Measurements from ENCODE around the gene DMBT1.

Gene DMBT1

GRCh38 chr10:122656741-122657140 lies 96.2 kb downstream of the DMBT1 start:
- TF ChIP-seq CTBP1 (IDR thresholded peaks at IDR 0.05; ENCODE audit: borderline replicate concordance) (no peak), SUZ12 (IDR thresholded peaks at IDR 0.05) (no peak)
- ChIA-PET CTCF (interaction anchor here (1.5 kb wide), 1 partner anchor 8 kb away, joined by 5 read pairs; no protein-coding TSS in a partner anchor), POLR2A (no interaction called here)
- no peak for DNase-seq (ENCODE audit: extremely low spot score)

DNA sequence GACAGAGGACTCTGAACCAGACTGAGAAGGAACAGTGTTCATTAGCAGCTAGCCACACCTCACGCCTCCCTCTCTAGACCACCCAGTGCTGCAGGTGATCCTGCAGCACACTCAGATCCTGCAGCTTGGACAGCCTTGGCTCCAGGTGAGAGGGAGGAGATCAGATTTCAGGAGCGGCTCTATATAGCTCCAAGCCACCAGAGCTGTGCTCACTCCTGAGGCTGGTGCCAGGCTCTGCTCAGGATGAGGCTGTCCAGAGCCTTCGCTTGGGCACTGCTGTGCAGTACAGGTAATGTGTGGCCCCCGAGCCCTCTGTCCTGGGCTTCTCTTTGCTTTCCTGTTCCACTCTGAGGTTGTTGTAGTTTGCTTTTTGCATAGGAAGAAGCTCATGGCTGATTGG lies 96.7 kb downstream of the DMBT1 start:
- TF ChIP-seq L3MBTL2 (conservative IDR thresholded peaks at IDR 0.05) (no peak), TARDBP (IDR thresholded peaks at IDR 0.05) (no peak), HDGF (IDR thresholded peaks at IDR 0.05; ENCODE audit: borderline replicate concordance) (no peak), ARNT (IDR thresholded peaks at IDR 0.05) (no peak), ZNF384 (IDR thresholded peaks at IDR 0.05) (no peak), CTBP1 (IDR thresholded peaks at IDR 0.05; ENCODE audit: borderline replicate concordance) (no peak), FOXK2 (IDR thresholded peaks at IDR 0.05) (no peak), SP1 (IDR thresholded peaks at IDR 0.05) (no peak), FOXA1 (IDR thresholded peaks at IDR 0.05) (no peak)
- TF ChIP-seq, protein P1, sequence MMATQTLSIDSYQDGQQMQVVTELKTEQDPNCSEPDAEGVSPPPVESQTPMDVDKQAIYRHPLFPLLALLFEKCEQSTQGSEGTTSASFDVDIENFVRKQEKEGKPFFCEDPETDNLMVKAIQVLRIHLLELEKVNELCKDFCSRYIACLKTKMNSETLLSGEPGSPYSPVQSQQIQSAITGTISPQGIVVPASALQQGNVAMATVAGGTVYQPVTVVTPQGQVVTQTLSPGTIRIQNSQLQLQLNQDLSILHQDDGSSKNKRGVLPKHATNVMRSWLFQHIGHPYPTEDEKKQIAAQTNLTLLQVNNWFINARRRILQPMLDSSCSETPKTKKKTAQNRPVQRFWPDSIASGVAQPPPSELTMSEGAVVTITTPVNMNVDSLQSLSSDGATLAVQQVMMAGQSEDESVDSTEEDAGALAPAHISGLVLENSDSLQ (IDR thresholded peaks at IDR 0.05) = no peak
- ChIA-PET CTCF (interaction anchor here (1.5 kb wide), 1 partner anchor 9 kb away, joined by 5 read pairs; no protein-coding TSS in a partner anchor), POLR2A (no interaction called here)
- no peak for DNase-seq (ENCODE audit: extremely low spot score)

DNA sequence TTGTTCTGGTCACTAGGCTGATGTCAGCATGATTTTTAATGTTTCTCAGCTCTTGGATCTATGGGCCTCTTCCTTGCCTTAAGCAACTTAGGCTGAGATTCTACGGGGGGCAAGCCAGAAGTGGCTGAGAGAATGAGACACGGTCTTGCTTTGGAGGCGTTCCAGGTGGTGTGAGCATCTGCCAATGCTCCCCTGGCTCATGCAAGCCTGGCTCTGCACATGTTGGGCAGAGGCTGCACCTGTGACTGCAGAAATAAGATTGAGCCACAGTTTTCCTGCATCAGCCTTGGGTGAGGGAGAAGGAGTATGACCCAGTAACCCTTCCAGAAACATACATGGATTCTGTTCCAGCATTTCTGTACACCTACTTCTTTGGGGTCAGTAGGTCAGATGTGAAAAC lies 97.2 kb downstream of the DMBT1 start:
- ChIA-PET POLR2A (no interaction called here), CTCF (interaction anchor here (1.5 kb wide), 1 partner anchor 9 kb away, joined by 5 read pairs; no protein-coding TSS in a partner anchor)
- DNase-seq (ENCODE audit: extremely low spot score) = no peak
- no peak for TF ChIP-seq FOXA1 (IDR thresholded peaks at IDR 0.05)
- TF ChIP-seq SUZ12 (IDR thresholded peaks at IDR 0.05) = no peak
- no peak for TF ChIP-seq HDGF (IDR thresholded peaks at IDR 0.05; ENCODE audit: borderline replicate concordance)
- no peak for TF ChIP-seq LEF1 (IDR thresholded peaks at IDR 0.05; ENCODE audit: borderline replicate concordance)
- TF ChIP-seq TARDBP (IDR thresholded peaks at IDR 0.05) = no peak
- no peak for TF ChIP-seq L3MBTL2 (conservative IDR thresholded peaks at IDR 0.05)
- no peak for TF ChIP-seq BHLHE40 (IDR thresholded peaks at IDR 0.05; ENCODE audit: borderline replicate concordance)
- no peak for TF ChIP-seq ARNT (IDR thresholded peaks at IDR 0.05)
- TF ChIP-seq CTBP1 (IDR thresholded peaks at IDR 0.05; ENCODE audit: borderline replicate concordance) = no peak
- TF ChIP-seq FOXM1 (IDR thresholded peaks at IDR 0.05; ENCODE audit: borderline replicate concordance) = no peak
- no peak for TF ChIP-seq FOXK2 (IDR thresholded peaks at IDR 0.05)
- no peak for TF ChIP-seq ZNF384 (IDR thresholded peaks at IDR 0.05)
- TF ChIP-seq NFRKB (IDR thresholded peaks at IDR 0.05) = no peak

GRCh38 chr10:122658356-122659049 lies 97.9 kb downstream of the DMBT1 start:
- ChIA-PET POLR2A (no interaction called here), CTCF (interaction anchor here (0.8 to 1.5 kb wide), 2 partner anchors 10 kb away, joined by 4 to 5 read pairs; no protein-coding TSS in a partner anchor)
- no peak for DNase-seq (ENCODE audit: extremely low spot score)
- TF ChIP-seq HDGF (IDR thresholded peaks at IDR 0.05; ENCODE audit: borderline replicate concordance) = no peak
- TF ChIP-seq FOXA1 (IDR thresholded peaks at IDR 0.05) = no peak
- TF ChIP-seq TARDBP (IDR thresholded peaks at IDR 0.05) = no peak
- TF ChIP-seq ARNT (IDR thresholded peaks at IDR 0.05) = no peak
- TF ChIP-seq NFRKB (IDR thresholded peaks at IDR 0.05) = no peak
- TF ChIP-seq ELF4 (IDR thresholded peaks at IDR 0.05) = no peak
- no peak for TF ChIP-seq FOXM1 (IDR thresholded peaks at IDR 0.05; ENCODE audit: borderline replicate concordance)
- no peak for TF ChIP-seq L3MBTL2 (conservative IDR thresholded peaks at IDR 0.05)
- TF ChIP-seq LEF1 (IDR thresholded peaks at IDR 0.05; ENCODE audit: borderline replicate concordance) = no peak
- TF ChIP-seq SUZ12 (IDR thresholded peaks at IDR 0.05) = no peak
- TF ChIP-seq CTBP1 (IDR thresholded peaks at IDR 0.05; ENCODE audit: borderline replicate concordance) = no peak
- TF ChIP-seq BHLHE40 (IDR thresholded peaks at IDR 0.05; ENCODE audit: borderline replicate concordance) = no peak

GRCh38 chr10:122659126-122659525 lies 98.6 kb downstream of the DMBT1 start:
- TF ChIP-seq TARDBP (IDR thresholded peaks at IDR 0.05) = no peak
- TF ChIP-seq ELF4 (IDR thresholded peaks at IDR 0.05) = no peak
- TF ChIP-seq, protein P1 (IDR thresholded peaks at IDR 0.05) = no peak
- TF ChIP-seq FOXK2 (IDR thresholded peaks at IDR 0.05) = no peak
- TF ChIP-seq LEF1 (IDR thresholded peaks at IDR 0.05; ENCODE audit: borderline replicate concordance) = no peak
- TF ChIP-seq SUZ12 (IDR thresholded peaks at IDR 0.05) = no peak
- TF ChIP-seq ZNF384 (IDR thresholded peaks at IDR 0.05) = no peak
- no peak for TF ChIP-seq CTBP1 (IDR thresholded peaks at IDR 0.05; ENCODE audit: borderline replicate concordance)
- no peak for TF ChIP-seq ARNT (IDR thresholded peaks at IDR 0.05)
- TF ChIP-seq L3MBTL2 (conservative IDR thresholded peaks at IDR 0.05) = no peak
- CTCF ChIA-PET = interaction anchor here (0.8 kb wide), 1 partner anchor 10 kb away, joined by 4 read pairs; no protein-coding TSS in a partner anchor
- POLR2A ChIA-PET = no interaction called here
- no peak for DNase-seq (ENCODE audit: extremely low spot score)

DNA sequence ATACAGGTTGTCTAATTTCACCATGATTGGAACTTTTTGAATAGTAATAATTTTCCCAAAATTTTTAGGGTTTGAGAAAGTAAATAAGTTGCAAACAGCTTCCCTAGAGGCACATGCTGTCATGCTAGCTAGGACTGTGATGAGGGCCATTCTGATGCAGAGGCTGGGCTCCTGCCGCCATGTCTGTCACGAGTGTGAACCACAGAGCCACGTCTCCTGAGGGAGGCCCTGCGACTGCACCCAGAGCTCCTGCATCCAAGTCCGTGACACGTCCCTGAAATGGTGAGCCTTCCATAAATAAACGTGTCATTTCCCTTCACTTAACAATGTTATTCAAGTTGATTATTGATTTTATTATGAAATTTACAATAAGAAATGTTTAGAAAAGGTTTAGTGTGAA lies 99.1 kb downstream of the DMBT1 start:
- no peak for DNase-seq (ENCODE audit: extremely low spot score)
- CTCF ChIA-PET = interaction anchor here (0.8 kb wide), 1 partner anchor 11 kb away, joined by 4 read pairs; no protein-coding TSS in a partner anchor
- TF ChIP-seq ARNT (IDR thresholded peaks at IDR 0.05) (no peak), TARDBP (IDR thresholded peaks at IDR 0.05) (no peak), ZNF384 (IDR thresholded peaks at IDR 0.05) (no peak), SP1 (IDR thresholded peaks at IDR 0.05) (no peak)
- TF ChIP-seq, protein P1 (IDR thresholded peaks at IDR 0.05) = no peak
- POLR2A ChIA-PET = no interaction called here

All from HEK293T (cell line).